Osteoblast (primary cell): ENCODE results near the gene NT5C2. TPM values are rescaled to one million over a fixed set of nuclear protein-coding genes. Genes with fewer than 3 reads are reported as not detected.

Source experiments
- DNase-seq: peaks from one replicate; pipeline ENCODE4 v3.0.0; 2011; ENCODE audit warnings: low spot score, mixed read lengths; ENCODE audit not compliant: insufficient read length; ENCODE audit errors: missing footprints
- H2AFZ ChIP-seq: 2 replicates; pipeline ENCODE4 v1.6.0; 2011; ENCODE audit warnings: mild to moderate bottlenecking, low read length
- H3K27ac ChIP-seq: 2 replicates; pipeline ENCODE4 v1.5.1; 2011; ENCODE audit warnings: mild to moderate bottlenecking, low read depth, low read length, moderate library complexity
- H3K27me3 ChIP-seq: 2 replicates; pipeline ENCODE4 v1.6.0; 2012; ENCODE audit warnings: mild to moderate bottlenecking, control low read depth, inconsistent platforms, low read length, moderate library complexity; ENCODE audit not compliant: insufficient read depth
- H3K36me3 ChIP-seq: 2 replicates; pipeline ENCODE4 v1.5.1; 2011; ENCODE audit warnings: mild to moderate bottlenecking, low read length, control low read depth, moderate library complexity; ENCODE audit not compliant: insufficient read depth
- H3K4me1 ChIP-seq: 2 replicates; pipeline ENCODE4 v1.5.1; 2011; ENCODE audit warnings: mild to moderate bottlenecking, low read length, control low read depth, moderate library complexity; ENCODE audit not compliant: insufficient read depth
- H3K4me2 ChIP-seq: 2 replicates; pipeline ENCODE4 v1.6.0; 2011; ENCODE audit warnings: mild to moderate bottlenecking, low read length; ENCODE audit not compliant: insufficient read depth
- H3K4me3 ChIP-seq: fragments of 200-600 bp; sonication (generic); 3 replicates; pipeline ENCODE4 v1.5.1; 2012; ENCODE audit warnings: mild to moderate bottlenecking, low read length, inconsistent platforms; ENCODE audit not compliant: insufficient read depth
- H3K79me2 ChIP-seq: 2 replicates; pipeline ENCODE4 v1.6.0; 2012; ENCODE audit warnings: mild to moderate bottlenecking, low read length, control low read depth, inconsistent platforms; ENCODE audit not compliant: insufficient read depth
- H3K9me3 ChIP-seq: 2 replicates; pipeline ENCODE4 v1.5.1; 2011; ENCODE audit warnings: low read depth, low read length, control low read depth
- H4K20me1 ChIP-seq: 2 replicates; pipeline ENCODE4 v1.6.0; 2012; ENCODE audit warnings: mild to moderate bottlenecking, low read length, control low read depth; ENCODE audit not compliant: insufficient read depth
- total RNA-seq: library from RNA; depleted of rRNA; stranded (reverse); fragments of >200 nt; gene quantifications from 2 replicates; pipeline ENCODE4 v1.2.3, GENCODE V29; 2012
- TF ChIP-seq, protein P1 (sequence below): IDR thresholded peaks from 2 replicates; pipeline ENCODE4 v1.5.1; 2011; ENCODE audit warnings: mild to moderate bottlenecking, low read depth, low read length, moderate library complexity; ENCODE audit errors: extremely low read depth

NT5C2 gene
- total RNA-seq, 1 donor: 94.1 TPM

DNA sequence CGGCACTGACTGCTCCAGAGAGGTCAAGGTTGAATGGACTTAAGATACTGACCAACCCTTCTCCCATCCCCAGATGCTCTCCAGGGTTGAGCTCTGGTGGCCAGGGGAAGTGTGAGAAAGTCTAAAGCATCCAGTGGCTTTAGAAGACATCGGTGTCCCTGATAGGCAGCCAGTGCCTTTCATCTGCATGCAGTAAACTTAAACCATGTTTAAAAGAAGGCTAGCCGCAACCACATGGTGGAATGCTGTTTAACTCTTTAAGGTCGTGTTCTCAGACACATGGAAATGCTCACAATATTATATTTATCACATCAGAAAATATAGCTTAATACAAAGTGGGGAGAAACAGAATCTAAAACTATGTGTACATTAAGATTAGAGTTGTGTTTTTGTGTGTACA lies 138.0 kb downstream of the NT5C2 start:
- Histone ChIP-seq H3K9me3 (no peaks in the 10 kb centered on the region), H3K27me3 (no peaks in the 10 kb centered on the region), H2AFZ (no peak overlapping the region), H3K79me2 (no peaks in the 10 kb centered on the region), H3K4me2 (no peak overlapping the region), H4K20me1 (no peaks in the 10 kb centered on the region), H3K27ac (no peak overlapping the region), H3K4me1 (peaks cover 3% of the 10 kb centered on the region), H3K4me3 (no peak overlapping the region), H3K36me3 (no peaks in the 10 kb centered on the region)
- DNase-seq: no peak
- TF ChIP-seq, protein P1, sequence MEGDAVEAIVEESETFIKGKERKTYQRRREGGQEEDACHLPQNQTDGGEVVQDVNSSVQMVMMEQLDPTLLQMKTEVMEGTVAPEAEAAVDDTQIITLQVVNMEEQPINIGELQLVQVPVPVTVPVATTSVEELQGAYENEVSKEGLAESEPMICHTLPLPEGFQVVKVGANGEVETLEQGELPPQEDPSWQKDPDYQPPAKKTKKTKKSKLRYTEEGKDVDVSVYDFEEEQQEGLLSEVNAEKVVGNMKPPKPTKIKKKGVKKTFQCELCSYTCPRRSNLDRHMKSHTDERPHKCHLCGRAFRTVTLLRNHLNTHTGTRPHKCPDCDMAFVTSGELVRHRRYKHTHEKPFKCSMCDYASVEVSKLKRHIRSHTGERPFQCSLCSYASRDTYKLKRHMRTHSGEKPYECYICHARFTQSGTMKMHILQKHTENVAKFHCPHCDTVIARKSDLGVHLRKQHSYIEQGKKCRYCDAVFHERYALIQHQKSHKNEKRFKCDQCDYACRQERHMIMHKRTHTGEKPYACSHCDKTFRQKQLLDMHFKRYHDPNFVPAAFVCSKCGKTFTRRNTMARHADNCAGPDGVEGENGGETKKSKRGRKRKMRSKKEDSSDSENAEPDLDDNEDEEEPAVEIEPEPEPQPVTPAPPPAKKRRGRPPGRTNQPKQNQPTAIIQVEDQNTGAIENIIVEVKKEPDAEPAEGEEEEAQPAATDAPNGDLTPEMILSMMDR: no peak

DNA sequence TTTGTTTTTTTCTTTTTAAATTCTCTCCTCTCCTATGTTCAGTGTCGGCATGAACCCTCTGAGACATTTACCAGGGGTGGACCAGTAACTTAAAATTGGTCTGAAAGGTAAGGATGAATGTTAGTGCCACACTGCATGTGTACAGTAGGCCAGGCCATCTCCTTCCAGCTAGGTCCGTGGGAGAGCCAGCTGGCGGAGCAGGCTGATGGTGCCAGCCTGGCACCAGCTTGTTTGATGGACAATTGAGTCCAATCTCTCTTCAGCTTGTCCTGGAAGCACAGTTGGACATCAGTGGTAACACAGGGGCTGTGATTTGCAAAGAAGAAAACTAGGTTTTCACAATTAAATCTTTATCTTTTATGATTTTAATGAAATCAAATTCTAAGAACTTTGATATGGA lies 138.5 kb downstream of the NT5C2 start:
- no peaks in the 10 kb centered on the region for H3K9me3 ChIP-seq
- peak overlapping the region; percentile 70 for H3K4me3 ChIP-seq
- no peak overlapping the region for H2AFZ ChIP-seq
- H3K36me3 ChIP-seq: no peaks in the 10 kb centered on the region
- no peaks in the 10 kb centered on the region for H3K79me2 ChIP-seq
- TF ChIP-seq, protein P1: no peak
- H3K27me3 ChIP-seq: no peaks in the 10 kb centered on the region
- H3K27ac ChIP-seq: no peak overlapping the region
- no peaks in the 10 kb centered on the region for H4K20me1 ChIP-seq
- peak overlapping the region; percentile 83 for H3K4me2 ChIP-seq
- peaks cover 3% of the 10 kb centered on the region for H3K4me1 ChIP-seq
- DNase-seq: no peak

DNA sequence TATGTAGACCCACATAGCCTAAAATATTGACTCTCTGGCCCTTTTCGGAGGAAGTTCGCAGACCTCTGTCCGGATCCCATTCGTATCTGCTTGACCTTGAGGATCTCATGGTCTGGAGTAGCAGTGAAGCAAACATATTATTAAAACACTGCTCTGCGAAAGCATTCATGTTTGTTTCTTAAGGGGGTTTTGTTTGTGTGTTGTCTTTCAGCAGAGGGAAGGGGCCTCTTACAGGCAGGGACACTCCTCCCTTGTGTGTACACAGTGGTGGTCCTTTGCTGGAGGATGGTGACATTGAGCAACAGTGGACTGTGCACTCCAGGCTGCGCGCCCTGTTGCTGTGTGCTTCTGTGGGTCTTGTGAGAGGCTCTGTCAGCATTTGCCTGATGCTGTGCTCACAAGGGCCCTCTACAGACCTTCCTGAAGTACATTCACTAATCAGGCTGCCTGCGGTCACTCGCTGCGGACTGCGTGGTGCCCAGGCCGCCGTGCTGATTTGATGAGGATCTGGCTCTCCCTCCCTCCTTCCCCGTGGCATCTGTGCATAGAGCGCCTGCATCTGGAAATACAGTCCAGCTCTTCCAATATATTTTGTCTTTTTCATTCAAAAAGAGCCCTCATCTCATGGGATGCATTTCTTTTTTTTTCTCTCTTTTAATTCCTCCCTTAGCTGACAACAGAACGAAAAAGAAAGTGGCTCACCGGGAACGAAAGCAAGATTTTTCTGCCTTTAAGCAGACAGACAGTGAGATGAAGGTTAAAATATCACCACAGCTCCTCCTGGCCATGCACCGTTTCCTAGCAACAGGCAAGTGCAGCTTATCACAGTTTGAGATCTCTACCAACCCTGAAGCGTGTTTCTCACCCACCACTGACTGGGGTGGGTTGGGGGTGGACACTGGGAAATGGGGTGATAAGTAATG lies 139.2 kb downstream of the NT5C2 start:
- Histone ChIP-seq H3K4me1 (peaks cover 3% of the 10 kb centered on the region), H3K79me2 (no peaks in the 10 kb centered on the region), H3K36me3 (no peaks in the 10 kb centered on the region), H2AFZ (peak overlapping the region; percentile 86), H3K27me3 (no peaks in the 10 kb centered on the region), H4K20me1 (no peaks in the 10 kb centered on the region), H3K9me3 (no peaks in the 10 kb centered on the region), H3K27ac (peak overlapping the region; percentile 41), H3K4me3 (peak overlapping the region; percentile 70), H3K4me2 (peak overlapping the region; percentile 83)
- TF ChIP-seq, protein P1: peak; percentile 50
- no peak for DNase-seq

DNA sequence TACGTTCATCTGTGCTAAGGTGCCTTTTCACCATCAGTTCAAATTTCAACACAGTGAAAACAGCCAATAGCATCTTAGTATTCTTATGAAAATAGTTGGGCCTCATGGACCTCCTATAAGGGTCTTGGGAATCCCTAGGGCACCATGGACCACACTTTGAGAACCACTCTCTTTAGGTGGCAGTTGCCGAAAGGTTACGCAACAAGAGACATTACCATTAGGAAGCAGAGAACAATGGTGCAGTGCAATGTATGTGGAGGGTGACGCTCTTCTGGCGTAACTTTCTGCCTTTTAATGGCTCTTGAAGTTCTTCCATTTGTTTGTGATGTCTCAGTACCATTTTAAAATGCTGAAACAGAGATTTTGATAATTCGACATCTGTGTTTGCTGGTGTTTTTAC lies 143.8 kb downstream of the NT5C2 start:
- Histone ChIP-seq H2AFZ (no peak overlapping the region), H3K79me2 (no peaks in the 10 kb centered on the region), H4K20me1 (no peaks in the 10 kb centered on the region), H3K27me3 (no peaks in the 10 kb centered on the region), H3K36me3 (no peaks in the 10 kb centered on the region), H3K9me3 (no peaks in the 10 kb centered on the region), H3K4me1 (peaks cover 1% of the 10 kb centered on the region), H3K4me2 (no peak overlapping the region), H3K27ac (no peak overlapping the region), H3K4me3 (no peak overlapping the region)
- no peak for DNase-seq
- TF ChIP-seq, protein P1: no peak
